NCI-H1694 (cell line): ENCODE data around the gene EEF2K.
"Not testable (repeated sequence)": the region's sequence is repeated elsewhere in the genome, so short reads cannot be mapped to it uniquely, and the experiment has no call there.

Experiments
- DNase-seq: peaks from one replicate; lab custom pipeline; 2025; lab: John Stamatoyannopoulos, UW

The EEF2K gene

DNA sequence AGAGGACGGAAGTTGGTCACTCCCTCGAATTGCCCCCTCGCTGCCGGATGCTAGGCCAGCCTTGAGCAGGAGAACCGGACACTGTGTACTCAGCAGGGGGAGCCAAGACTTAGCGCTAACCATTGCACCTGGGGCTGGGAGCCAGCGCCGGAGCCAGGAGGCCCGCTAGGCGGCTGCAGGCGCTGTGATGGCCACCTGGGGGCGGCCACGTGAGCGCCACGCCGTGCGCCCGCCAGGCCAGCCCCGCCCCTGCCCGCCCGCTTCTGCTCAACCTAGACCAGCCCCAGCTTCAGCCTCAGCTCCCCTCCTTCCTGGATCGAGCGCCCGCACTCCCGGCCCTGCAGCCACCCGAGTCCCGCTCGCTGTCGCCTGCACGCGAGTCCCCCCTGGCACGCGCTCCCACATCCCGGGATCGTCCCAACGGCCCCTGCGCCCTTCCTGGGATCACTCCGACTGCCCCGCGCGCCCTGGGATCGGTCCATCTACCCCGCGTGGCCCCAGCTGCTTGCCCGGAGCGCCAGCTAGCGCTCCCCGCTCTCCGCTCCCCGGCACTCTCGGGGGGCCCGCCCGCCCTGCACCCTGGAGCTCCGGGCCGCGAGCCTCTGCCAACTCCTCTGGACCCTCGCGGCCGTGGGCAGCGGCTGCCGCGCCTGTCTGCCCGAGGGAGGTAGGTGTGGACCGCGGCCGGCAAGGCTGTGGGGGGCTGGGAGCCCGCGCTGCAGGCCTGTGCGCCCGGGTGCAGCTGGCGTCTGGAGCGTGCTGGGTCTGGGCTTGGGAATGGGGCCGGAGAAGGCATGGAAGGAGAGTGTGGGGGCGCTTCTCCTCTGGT lies at the start of gene EEF2K:
Gene EEF2K (plus strand): TSS at position 266 of the 829 bp plus-strand sequence. CDS start 19,452 bp downstream, outside the sequence.
- DNase-seq = peak; percentile 41

DNA sequence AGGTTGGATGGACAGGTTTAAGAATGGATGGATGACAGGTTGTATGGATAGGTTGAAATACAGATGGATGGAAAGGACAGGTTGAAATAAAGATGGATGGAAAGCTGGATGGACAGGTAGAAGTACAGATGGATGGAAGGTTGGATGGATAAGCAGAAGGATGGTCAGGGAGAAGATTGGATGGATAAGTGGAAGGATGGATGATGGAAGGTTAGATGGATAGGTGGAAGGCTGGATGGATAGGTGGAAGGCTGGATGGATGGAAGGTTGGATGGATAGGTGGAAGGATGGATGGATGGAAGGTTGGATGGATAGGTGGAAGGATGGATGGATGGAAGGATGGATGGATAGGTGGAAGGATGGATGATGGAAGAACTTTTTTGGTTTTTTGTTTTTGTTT lies 44.7 kb upstream of the EEF2K start:
- DNase-seq = no peak

DNA sequence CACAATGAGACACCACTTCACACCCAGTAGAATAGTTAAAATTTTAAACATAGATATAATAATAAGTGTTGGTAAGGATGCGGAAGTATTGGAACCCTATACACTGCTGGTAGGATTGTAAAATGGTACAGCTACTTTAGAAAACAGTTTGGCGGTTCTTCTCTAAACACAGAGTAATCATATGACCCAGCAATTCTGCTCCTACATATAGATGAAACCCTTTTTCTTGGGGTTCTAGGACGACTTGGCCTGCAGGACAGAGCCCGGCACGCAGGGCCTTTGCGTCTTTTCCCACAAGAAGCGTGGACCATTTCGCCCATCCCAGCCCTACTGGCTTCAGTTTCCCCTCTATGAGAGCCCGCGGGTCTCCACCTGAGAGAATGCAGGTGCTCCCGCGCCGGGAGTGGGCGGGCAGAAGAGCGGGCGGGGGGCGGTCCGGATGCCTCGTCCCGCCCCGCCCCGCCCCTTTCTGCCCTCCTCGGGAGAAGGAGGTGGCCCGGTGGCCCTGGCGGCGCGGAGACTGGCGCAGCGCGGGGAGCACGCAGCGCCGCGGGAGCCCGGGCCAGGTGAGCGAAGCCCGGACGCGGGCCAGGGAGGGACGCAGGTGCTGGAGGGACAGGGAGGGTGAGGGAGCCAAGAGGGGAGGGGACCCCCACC lies 44.0 kb upstream of the EEF2K start, which contains the start of gene SDR42E2:
Gene SDR42E2 (plus strand): TSS at position 508 of the 657 bp plus-strand sequence. CDS start 3,077 bp downstream, outside the sequence.
- no peak for DNase-seq

DNA sequence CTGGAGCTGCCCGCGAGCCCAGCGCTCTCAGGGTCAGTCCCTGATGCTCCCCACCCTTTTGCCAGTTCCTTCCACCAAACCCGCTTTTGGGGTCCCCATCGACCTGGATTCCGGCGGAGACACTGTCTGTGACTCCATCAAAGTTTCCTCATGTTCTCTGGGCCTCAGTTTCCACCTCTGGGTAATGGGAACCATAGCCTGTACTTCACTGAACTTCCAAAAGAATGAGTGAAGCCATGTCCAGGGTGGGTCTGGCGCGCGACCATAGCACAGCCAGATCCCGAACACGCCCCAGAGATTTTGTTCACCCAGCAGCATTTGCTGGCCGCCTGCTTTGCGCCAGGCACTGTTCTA lies 43.4 kb upstream of the EEF2K start:
- DNase-seq = no peak

DNA sequence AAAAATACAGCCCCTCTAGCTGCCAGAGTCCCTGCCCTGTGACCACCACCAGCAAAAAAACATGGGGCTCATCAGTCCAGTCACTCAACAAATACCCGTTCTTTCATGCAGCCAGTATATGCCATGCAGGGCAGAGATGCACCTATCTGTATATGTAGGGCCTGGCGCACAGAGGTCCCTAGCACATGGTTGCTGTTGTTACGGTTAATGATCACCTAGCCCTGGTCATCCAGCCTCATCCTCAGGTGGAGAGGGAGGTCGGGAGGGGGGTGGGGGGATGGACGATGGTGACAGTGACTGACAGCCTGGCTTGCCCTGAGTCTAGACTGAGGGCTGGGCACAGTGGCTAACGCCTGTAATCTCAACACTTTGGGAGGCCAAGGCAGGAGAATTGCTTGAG lies 42.3 kb upstream of the EEF2K start:
- no peak for DNase-seq

DNA sequence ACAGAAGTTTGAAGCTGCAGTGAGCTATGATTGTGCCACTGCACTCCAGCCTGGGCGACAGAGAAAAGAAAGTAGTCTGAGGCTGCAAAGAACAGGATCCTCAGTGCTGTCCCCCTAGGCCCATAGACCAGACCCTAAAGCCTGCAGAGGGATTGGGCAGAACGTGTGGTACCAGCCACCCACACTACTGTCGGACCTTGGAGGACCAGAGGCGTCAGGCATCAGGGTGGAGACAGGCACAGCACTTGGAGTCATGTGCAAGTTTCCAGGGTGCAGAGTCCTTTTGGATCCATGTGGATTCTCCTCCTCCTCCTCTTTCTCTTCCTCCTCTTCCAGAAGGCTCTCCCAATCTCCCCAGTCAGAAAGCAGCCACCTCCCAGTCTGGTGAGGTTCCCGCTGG lies 41.6 kb upstream of the EEF2K start:
- DNase-seq = no peak

DNA sequence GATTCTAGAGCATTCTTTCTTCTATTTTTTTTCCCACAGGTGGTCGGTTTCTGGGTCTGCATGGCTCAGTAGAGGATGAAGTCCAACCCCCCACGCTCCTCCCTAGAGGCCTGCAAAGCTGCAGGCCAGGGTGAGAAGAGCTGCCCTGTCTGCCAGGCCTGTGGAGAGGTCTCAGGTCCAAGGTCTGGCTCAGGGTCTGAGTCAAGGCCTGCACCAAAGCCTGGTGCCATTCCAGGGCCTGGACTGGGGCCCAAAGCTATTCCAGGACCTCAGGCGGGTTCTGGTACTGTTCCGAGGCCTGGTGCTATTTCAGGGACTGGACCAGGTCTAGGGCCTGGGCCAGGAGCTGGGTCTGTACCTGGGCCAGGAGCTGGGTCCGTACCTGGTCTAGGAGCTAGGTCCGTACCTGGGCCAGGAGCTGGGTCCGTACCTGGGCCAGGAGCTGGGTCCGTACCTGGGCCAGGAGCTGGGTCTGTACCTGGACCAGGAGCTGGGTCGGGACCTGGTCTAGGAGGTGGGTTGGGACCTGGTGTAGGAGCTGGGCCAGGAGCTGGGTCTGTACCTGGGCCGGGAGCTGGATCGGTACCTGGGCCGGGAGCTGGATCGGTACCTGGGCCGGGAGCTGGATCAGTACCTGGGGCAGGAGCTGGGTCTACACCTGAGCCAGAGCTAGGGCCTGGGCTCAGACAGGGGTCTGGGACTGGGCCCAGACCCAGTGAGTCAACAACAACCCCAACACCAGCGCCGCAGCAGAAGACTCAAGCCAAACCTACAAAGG lies 40.4 kb upstream of the EEF2K start:
- DNase-seq = no peak

DNA sequence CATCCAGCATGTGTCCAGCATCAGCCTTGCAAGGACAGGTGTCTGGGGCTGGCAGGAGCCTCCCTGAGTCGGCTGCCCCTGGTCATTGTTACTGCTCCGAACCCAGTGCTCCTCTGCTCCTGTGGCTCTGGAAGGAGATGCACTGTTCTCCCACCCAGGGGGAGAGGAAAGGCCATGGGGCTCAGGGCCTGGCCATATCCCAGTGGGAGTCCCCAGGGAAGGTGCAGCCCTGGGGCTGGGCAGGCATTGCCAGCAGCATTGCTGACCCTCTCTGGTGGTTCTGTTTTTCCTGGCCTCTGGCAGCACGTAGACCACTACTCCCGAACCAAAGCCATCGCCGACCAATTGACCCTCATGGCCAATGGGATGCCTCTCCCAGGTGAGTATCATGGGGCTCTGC lies 34.1 kb upstream of the EEF2K start:
- DNase-seq = no peak

DNA sequence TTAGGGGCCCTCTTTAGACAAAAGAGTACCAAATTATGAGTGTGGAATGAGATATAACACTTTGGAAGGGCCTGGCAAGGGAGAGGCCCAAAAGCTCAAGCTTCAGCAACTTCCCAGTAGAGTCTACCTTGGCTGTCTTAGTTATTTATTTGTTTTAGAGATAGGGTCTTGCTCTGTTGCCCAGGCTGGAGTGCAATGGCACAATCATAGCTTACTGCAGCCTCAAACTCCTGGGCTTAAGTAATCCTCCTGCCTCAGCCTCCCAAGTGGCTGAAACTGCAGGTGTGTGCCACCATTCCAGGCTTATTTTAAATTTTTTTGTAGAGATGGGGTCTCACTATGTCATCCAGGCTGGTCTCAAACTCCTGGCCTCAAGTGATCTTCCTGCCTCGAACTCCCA lies 33.4 kb upstream of the EEF2K start:
- not testable (repeated sequence) for DNase-seq

DNA sequence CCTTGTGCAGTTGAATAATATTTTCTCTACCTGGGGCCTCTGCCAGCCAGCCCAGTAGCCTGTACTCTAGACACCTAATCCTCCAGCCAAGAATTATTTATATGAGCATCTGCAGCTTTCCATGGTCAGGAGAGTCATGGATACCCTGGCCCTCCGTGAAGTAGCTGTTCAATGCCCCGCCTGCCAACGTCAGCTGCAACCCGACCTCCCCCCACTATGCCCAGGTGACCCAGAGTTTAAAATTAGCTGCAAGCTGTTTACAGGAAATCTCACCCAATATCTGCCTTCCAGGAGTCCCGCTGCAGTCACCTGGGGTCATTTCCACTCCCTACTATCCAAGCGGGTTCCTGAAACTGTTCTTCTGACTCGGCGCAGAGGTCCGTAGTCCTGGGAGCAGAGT lies 31.4 kb upstream of the EEF2K start:
- no peak for DNase-seq

DNA sequence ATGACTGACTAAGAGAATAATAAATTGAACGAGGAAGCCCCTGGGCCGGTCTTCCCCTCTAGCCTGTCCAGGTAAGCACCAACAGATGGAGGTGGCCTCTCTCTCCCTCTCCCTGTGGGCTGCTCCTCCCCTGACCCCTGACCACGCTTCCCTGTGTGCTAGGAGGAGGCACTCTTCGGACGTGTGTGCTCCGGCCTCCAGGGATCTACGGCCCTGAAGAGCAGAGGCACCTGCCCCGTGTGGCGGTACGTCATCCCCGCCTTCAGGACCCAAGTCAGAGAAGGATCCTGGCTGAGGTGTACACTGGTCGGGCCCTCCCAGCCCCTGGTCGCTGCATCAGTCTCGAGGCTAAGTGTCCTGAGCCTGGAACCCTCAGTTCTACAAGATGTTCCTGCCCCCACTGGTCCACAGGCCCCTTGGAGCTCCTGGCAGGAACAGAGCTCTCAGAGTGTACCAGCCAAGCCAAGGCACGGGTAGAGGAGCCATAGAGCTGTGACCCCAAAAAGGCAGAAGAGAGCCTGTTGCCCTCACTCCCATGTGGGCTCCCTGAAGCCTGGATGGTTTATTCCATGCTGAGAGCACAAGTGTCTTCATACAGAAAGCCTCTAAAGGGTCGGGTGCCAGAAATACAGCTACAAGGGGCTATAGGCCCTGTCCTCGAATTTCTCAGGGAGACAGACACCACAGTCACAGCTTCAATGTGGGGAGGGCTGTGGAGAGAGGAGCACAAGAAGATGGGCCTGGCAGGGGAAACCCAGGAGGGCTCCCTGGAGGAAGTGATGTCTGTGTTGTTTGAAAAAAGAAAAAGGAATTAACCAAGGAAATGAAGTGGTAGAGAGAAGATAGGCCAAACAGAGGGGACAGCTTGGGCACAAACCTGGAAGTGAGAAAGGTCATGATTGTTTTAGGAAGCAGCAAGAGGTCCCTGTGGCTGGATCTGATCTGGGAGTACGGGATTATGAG lies 27.8 kb upstream of the EEF2K start:
- DNase-seq = no peak

DNA sequence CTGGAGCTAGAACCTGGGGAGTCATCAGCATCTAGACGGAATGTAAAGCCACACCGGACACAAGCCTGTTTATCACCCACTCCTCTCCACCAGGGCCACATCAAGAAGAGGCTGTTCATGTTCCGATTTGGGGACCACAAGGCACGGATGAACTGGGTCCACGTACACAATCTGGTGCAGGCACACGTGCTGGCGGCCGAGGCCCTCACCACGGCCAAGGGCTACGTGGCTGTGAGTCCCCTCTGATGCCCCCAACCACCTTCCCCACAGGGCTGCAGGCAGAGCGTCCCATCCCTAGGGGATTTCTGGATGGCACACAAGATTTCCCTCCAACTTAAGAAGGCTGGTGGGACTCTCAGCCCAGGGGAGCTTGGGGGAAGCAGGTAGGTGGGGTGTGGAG lies 24.7 kb upstream of the EEF2K start:
- DNase-seq = no peak

DNA sequence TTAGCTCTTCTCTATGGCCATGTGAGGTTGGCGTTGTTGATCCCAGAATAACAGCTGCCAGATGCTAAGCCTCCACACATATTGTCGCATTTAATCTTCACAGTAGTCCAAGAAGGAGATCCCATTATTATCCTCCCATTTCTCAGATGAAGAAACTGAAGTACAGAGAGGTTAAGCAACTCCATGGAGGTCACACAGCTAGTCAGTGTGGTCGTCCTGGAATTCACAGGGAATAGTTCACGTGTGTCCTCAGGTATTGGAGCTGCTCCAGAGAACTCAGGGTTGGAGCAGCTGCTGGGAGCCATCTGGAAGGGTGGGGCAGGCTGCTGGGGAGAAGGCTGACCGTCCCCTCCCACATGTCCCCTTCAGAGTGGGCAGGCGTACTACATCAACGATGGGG lies 24.2 kb upstream of the EEF2K start:
- no peak for DNase-seq

DNA sequence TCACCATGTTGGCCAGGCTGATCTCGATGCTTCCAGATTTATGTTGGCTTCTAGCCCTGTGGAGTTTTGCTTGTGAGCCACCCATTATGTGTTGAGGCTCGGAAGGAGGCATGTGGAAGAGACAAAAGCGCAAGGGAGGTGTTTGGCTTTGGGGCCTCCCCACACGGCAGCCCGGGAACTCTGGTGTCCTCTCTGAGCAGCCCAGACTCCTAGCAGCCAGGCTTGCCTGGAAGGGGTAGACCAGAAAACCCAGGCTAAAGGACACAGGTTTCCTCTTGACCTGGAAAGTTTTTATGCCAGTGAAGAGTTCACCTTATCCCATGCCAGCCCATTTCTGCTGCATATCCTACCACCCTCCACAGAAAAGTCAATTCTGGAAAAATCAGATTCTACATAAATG lies 22.7 kb upstream of the EEF2K start:
- no peak for DNase-seq

DNA sequence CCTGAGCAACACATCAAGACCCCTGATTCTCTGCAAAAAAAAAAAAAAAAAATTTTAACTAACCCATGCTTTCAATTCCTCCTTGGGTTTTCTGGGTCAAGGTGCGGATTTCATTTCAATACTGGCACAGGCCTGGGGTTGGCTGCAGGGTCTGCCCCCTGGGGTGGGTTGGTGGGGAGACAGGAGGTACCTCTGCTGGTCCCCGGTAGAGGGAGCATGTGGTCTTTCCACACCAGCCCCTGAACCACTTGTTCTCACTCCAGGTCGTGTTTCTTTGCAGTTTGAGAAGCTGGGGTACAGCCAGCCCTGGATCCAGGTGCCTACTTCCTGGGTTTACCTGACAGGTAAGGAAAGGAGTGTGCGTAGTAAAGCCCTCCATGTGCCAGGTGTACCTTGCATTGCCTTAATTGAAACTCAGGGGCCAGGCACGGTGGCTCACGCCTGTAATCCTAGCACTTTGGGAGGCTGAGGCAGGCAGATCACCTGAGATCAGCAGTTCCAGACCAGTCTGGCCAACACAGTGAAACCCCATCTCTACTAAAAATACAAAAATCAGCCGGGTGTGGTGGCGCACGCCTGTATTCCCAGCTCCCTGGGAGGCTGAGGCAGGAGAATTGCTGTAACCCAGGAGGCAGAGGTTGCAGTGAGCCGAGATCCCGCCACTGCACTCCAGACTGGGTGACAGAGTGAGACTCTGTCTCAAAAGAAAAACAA lies 22.0 kb upstream of the EEF2K start:
- DNase-seq = no peak

DNA sequence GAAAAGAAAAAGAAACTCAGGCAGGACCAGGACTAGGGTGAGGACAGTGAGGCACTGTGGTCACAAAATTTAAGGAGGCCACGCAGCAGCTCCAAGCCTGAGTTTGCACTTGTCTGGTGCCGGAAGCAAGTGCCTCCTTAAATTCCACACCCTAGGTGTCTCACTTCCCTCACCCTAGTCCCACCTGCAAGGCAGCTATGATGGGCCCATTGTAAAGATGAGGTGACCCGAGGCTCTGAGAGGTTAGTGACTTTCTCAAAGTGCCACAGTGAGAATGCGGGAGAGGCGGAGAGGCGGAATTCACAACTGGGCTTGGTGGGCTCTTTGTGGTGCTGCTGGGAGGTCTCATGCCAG lies 21.5 kb upstream of the EEF2K start:
- no peak for DNase-seq

DNA sequence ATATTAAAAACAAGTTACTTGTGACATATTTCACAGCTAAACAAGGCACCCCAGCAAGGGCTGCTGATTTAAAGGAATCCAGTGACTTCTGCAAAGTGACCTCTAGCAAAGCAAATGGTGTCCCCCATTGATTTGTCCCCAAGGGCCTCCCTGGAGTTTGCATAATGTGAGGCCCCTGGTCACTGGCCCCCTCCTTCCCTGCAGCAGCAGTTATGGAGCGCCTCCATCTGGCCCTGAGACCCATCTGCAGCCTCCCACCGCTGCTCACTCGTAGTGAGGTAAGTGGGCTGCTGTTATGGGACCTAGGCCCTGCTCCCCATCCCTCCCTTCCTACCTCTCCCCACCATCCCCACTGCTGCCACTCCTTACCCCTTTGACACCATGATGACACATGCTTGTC lies 19.6 kb upstream of the EEF2K start:
- DNase-seq = no peak

DNA sequence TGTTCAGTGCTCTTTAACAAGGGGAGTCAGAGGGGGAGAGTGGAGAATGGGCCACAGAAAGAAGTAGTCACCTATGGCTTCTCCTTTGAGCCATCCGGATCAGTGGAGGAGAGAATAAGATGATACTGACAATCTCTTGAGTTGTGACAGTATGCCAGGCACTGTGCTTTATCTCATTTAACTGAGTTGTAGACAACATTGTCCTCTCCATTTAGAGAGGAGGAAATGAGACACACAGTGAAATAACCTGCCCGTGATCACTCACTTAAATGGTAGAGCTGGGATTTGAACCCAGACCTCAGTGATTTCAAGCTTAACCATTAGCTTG lies 17.8 kb upstream of the EEF2K start:
- DNase-seq = no peak

DNA sequence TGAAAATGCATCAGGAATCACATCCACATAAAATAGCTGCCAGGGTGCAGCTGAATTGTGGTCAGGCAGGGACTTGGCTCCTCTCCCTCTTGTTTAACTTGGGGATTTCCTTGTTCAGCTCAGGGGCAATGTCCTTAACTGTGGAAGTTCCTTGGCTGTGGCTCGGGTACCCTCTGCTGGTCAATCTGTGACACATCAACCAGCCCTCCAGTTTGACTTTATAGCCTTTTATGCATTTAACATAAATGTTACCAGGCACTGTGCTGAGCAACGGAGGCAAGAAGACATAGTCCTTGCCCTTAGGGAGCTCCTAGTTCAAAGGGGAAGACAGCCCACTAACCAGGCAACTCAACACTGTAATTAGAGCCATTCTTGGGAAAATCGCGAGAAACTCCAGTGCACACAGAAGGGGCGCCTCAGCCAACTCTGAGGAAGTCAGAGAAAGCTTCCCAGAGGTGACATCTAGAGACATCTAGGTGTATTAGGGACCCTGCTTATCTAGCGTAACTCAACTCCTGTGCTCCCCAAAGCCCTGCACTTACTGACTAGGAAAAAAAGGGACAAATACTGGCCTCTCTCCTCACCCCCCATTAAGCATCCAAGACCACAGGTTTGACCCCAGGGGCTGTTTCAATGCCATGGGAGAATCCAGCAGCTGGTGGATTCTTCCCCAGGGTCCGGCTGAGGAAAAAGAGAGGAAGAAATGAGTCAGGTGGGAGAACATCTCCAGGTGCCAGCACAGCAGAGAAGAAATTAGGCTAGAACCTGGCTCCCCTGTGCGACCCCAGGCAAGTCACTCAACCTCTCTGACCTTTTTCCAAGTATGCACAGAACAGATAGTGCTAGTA lies 17.3 kb upstream of the EEF2K start:
- DNase-seq = peak; percentile 39

DNA sequence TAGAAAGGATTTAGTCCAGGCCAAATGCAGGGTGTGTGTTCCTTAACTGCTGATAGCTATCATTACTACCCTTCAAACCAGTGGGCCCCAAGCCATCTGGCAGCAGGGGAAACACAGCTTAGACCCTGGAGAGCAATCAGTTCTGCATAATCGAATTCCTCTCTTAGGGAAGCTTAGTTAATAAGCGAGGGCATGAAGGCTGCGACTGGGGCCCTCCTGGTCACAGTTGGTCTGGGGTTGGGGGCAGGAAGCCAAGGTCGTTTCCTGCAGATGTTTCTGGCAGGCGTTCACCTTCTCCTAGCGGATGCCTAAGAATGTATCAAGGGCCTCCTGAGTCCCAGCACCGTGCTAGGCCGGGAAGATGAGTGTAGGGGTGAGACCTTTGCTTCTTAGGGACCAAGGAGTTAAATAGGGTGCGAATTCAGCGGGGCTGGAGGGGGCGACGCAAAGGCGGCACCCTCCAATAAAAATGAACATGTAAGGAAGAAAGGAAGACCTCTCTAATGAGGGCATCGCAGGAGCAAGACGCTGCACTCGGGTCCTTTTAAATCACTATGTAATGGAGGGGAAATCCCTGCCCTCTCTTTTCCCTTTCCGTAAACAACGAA lies 16.5 kb upstream of the EEF2K start:
- DNase-seq = no peak
